T-helper 17 cell (primary cell): ENCODE data around the gene TMED4. TPM values are rescaled to one million over a fixed set of nuclear protein-coding genes. Genes with fewer than 3 reads are reported as not detected.
A peak's percentile ranks its signal among the peaks of the same experiment; 100 is the strongest.
"Not testable (repeated sequence)": the region's sequence is repeated elsewhere in the genome, so short reads cannot be mapped to it uniquely, and the experiment has no call there.

Source experiments
- ATAC-seq: fragments of 150-1000 bp; cut with Tn5 transposase; 2 replicates; pipeline ENCODE4 v1.10.0; 2021; ENCODE audit warnings: mild to moderate bottlenecking, moderate library complexity
- DNase-seq, 3 donors: peaks; one replicate each; pipeline versions ENCODE4 v3.0.0 to v3.0.0-alpha.2; 2020 to 2021
- H3K9me3 ChIP-seq: one replicate; pipeline ENCODE4 v1.7.0; 2013; ENCODE audit warnings: low read length, mild to moderate bottlenecking; ENCODE audit not compliant: control insufficient read depth, poor library complexity, severe bottlenecking
- H3K27ac Mint-ChIP-seq: one replicate; pipeline ENCODE4 v1.8.0; 2022; ENCODE audit warnings: mild to moderate bottlenecking, moderate library complexity, mixed read lengths
- H3K27me3 Mint-ChIP-seq: one replicate; pipeline ENCODE4 v1.8.0; 2022; ENCODE audit warnings: mixed read lengths
- H3K36me3 Mint-ChIP-seq: one replicate; pipeline ENCODE4 v1.8.0; 2022; ENCODE audit warnings: low read depth, mixed read lengths
- H3K4me1 Mint-ChIP-seq: one replicate; pipeline ENCODE4 v1.8.0; 2022; ENCODE audit warnings: mild to moderate bottlenecking, mixed read lengths
- H3K4me3 Mint-ChIP-seq: one replicate; pipeline ENCODE4 v1.8.0; 2022; ENCODE audit warnings: mild to moderate bottlenecking, moderate library complexity, mixed read lengths
- total RNA-seq, 4 donors: library from RNA in 2 of 4; stranded (reverse) in 2 of 4; gene quantifications; one replicate each; pipeline ENCODE4 v1.2.3 and lab custom pipeline; 2022 to 2026

Gene TMED4
- total RNA-seq, 2 donors from 2014 or later: 99.2 to 112 TPM

GRCh38 chr7:44599222-44599621 is 17.2 kb upstream of the TMED4 start:
- H3K36me3 Mint-ChIP-seq: no peaks in the 10 kb centered on the region
- H3K4me1 Mint-ChIP-seq: peaks cover 4% of the 10 kb centered on the region
- H3K27me3 Mint-ChIP-seq: no peaks in the 10 kb centered on the region
- DNase-seq (no peak), ATAC-seq (no peak)
- no peaks in the 10 kb centered on the region for H3K9me3 ChIP-seq
- H3K27ac Mint-ChIP-seq: peak overlapping the region; percentile 70
- H3K4me3 Mint-ChIP-seq: no peak overlapping the region

DNA sequence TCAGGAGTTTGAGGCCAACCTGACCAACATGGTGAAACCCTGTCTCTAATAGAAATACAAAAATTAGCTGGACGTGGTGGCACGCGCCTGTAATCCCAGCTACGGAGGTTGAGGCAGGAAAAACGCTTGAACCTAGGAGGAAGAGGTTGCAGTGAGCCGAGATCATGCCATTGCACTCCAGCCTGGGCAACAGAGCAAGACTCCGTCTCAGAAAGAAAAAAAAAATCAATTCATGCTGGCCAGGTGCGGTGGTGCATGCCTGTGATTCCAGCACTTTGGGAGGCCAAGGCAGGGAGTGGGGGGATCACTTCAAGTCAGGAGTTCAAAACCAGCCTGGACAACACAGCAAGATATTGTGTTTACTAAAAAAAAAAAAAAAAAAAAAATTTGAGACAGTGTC is 15.2 kb upstream of the TMED4 start:
- not testable (repeated sequence) for H3K4me1 Mint-ChIP-seq, H3K27ac Mint-ChIP-seq, H3K36me3 Mint-ChIP-seq, H3K27me3 Mint-ChIP-seq, ATAC-seq, H3K4me3 Mint-ChIP-seq, DNase-seq, H3K9me3 ChIP-seq

DNA sequence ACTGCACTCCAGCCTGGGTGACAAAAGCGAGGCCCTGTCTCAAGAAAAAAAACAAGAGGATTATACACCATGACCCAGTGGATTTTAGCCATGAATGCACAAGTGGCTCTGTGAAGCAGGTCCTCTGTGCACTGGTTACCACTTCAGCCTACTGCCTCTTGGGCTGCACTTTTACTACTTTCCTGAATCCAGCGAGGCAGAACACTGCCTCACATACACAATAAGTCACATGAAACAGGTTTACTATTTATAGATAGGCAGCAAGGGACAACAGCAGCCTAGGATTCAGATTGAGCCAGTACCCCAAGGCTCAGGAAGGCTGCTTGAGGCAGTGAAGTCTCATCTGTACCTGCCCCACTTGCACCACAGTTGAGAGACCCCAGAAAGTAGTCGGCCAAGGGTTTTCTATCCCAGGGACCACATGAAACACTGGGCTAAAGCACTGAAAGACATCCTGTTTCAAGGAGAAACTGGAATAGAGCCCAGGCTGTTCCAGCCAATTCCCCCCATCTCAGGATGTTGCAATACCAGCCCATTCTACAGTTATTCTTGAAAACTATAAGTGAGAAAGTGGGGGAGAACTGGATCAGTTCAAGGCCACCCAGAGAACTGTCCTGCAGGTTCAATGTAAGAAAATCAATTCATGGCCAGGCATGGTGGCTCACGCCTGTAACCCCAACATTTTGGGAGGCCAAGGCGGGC is 14.1 kb upstream of the TMED4 start:
- peaks cover 7% of the 10 kb centered on the region for H3K4me1 Mint-ChIP-seq
- H3K27ac Mint-ChIP-seq: no peak overlapping the region
- H3K9me3 ChIP-seq: no peaks in the 10 kb centered on the region
- no peaks in the 10 kb centered on the region for H3K27me3 Mint-ChIP-seq
- no peak overlapping the region for H3K4me3 Mint-ChIP-seq
- no peak for ATAC-seq
- no peak for DNase-seq
- peaks cover 2% of the 10 kb centered on the region for H3K36me3 Mint-ChIP-seq

- Mint-ChIP-seq H3K36me3 (peaks cover 2% of the 10 kb centered on the region), H3K27ac (no peak overlapping the region), H3K4me3 (no peak overlapping the region), H3K4me1 (peaks cover 10% of the 10 kb centered on the region), H3K27me3 (no peaks in the 10 kb centered on the region)
- no peaks in the 10 kb centered on the region for H3K9me3 ChIP-seq
- DNase-seq (no peak), ATAC-seq (no peak)
These were observed 8.9 kb upstream of the TMED4 start for GRCh38 chr7:44590910-44591309.

GRCh38 chr7:44587843-44588711 is 6.0 kb upstream of the TMED4 start:
- H3K27me3 Mint-ChIP-seq: no peaks in the 10 kb centered on the region

GRCh38 chr7:44583146-44583865 is 1.3 kb upstream of the TMED4 start:
- ATAC-seq (no peak), DNase-seq (no peak)
- no peaks in the 10 kb centered on the region for H3K9me3 ChIP-seq
- Mint-ChIP-seq H3K4me1 (peaks cover 29% of the 10 kb centered on the region), H3K27ac (peak overlapping the region; percentile 99), H3K36me3 (peaks cover 2% of the 10 kb centered on the region), H3K4me3 (peak overlapping the region; percentile 89), H3K27me3 (no peaks in the 10 kb centered on the region)

More at GRCh38 chr7:44587843-44588711, 6.0 kb upstream of the TMED4 start:
- peaks cover under 1% of the 10 kb centered on the region for H3K36me3 Mint-ChIP-seq
- peak overlapping the region; percentile 86 for H3K27ac Mint-ChIP-seq
- ATAC-seq: peak; percentile 88
- peak in 1 of 3 donors; percentile 49 for DNase-seq
- H3K9me3 ChIP-seq: no peaks in the 10 kb centered on the region
- no peak overlapping the region for H3K4me3 Mint-ChIP-seq
- peaks cover 8% of the 10 kb centered on the region for H3K4me1 Mint-ChIP-seq

GRCh38 chr7:44580945-44581878 is 819 bp downstream of the TMED4 start:
- Mint-ChIP-seq H3K27me3 (no peaks in the 10 kb centered on the region), H3K4me3 (peak overlapping the region; percentile 89), H3K36me3 (peaks cover 2% of the 10 kb centered on the region), H3K27ac (peak overlapping the region; percentile 99), H3K4me1 (peaks cover 23% of the 10 kb centered on the region)
- ATAC-seq: peak; percentile 44
- DNase-seq: peak in 2 of 3 donors; percentile 32 to 35
- no peaks in the 10 kb centered on the region for H3K9me3 ChIP-seq

DNA sequence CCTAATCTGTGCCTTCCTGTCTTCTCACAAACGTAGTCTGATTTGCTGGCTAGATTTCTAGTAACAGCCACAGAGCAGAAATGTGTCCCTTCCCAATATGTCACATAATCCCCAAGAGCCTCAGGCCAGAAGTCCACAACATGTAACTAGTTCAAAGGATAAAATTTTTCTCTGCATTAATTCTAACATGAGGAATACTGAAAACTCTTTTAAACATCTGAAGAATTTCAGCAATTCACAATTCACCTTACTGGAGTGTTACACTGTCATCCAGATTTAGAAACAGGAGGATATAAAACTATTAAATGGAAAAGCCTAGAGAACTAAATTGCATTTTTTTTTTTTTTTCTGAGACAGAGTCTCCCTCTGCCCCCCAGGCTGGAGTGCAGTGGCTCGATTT is 5.8 kb downstream of the TMED4 start:
- no peak for DNase-seq
- Mint-ChIP-seq H3K36me3 (peaks cover 2% of the 10 kb centered on the region), H3K27ac (peak overlapping the region; percentile 74), H3K27me3 (no peaks in the 10 kb centered on the region), H3K4me1 (peaks cover 39% of the 10 kb centered on the region), H3K4me3 (peak overlapping the region; percentile 31)
- ATAC-seq: no peak
- no peaks in the 10 kb centered on the region for H3K9me3 ChIP-seq

- H3K4me1 Mint-ChIP-seq: peaks cover 35% of the 10 kb centered on the region
- H3K36me3 Mint-ChIP-seq: peaks cover 2% of the 10 kb centered on the region
- no peak for DNase-seq
- ATAC-seq: no peak
- H3K27me3 Mint-ChIP-seq: no peaks in the 10 kb centered on the region
- H3K4me3 Mint-ChIP-seq: peak overlapping the region; percentile 96
- H3K27ac Mint-ChIP-seq: peak overlapping the region; percentile 99
- H3K9me3 ChIP-seq: no peaks in the 10 kb centered on the region
These were observed 7.0 kb downstream of the TMED4 start for GRCh38 chr7:44575054-44575453.

DNA sequence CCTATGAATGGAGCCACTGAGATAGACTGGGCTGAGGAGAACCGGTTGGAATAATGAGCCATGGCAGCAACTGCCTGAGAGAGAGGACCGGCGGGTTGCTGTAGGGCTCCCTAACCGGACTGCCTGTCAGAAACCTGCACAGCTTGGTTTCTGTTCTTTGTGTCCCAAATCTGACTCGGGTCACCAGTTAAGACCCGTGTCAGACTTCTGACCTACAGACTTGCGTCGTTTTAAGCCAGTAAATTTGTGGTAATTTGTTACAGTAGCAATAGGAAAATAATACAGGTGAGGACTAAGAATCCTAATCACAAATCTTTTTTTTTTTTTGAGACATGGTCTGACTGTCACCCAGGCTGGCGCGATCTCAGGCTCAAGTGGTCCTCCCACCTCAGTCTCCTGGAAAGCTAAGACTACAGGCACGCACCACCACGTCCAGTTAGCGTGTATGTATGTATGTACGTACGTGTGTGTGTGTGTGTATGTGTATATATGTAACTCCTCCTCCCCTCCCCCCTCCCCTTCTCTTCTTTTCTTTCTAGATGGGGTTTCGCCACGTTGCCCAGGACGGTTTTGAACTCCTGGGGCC is 7.7 kb downstream of the TMED4 start:
- DNase-seq (no peak), ATAC-seq (no peak)
- H3K36me3 Mint-ChIP-seq: peaks cover 2% of the 10 kb centered on the region
- H3K4me3 Mint-ChIP-seq: peak overlapping the region; percentile 96
- no peaks in the 10 kb centered on the region for H3K27me3 Mint-ChIP-seq
- H3K9me3 ChIP-seq: no peaks in the 10 kb centered on the region
- H3K27ac Mint-ChIP-seq: peak overlapping the region; percentile 99
- H3K4me1 Mint-ChIP-seq: peaks cover 29% of the 10 kb centered on the region

- ATAC-seq: peak; percentile 97
- peaks cover 26% of the 10 kb centered on the region for H3K4me1 Mint-ChIP-seq
- H3K9me3 ChIP-seq: no peaks in the 10 kb centered on the region
- peak within 1 kb of the TSS; percentile 99 for H3K27ac Mint-ChIP-seq
- peaks cover 2% of the 10 kb centered on the region for H3K36me3 Mint-ChIP-seq
- peak; percentile 79 to 85 (median 84) for DNase-seq
- H3K4me3 Mint-ChIP-seq: peak within 1 kb of the TSS; percentile 96
- no peaks in the 10 kb centered on the region for H3K27me3 Mint-ChIP-seq
These were observed 8.4 kb downstream of the TMED4 start, which contains the start of gene DDX56 for GRCh38 chr7:44573464-44574286. Gene DDX56 (minus strand): TSS chr7:44573908. CDS start chr7:44573895, 13 bp downstream.
